GM18502 (cell line): ENCODE results near the gene CBLB.
"Not testable (repeated sequence)": the region's sequence is repeated elsewhere in the genome, so short reads cannot be mapped to it uniquely, and the experiment has no call there.

Experiments used
- ATAC-seq: cut with Tn5 transposase; IDR thresholded peaks from one replicate; pipeline ENCODE4 v1.9.1; 2021; ENCODE audit warnings: mild to moderate bottlenecking; ENCODE audit not compliant: unreplicated experiment, poor library complexity

Gene CBLB

DNA sequence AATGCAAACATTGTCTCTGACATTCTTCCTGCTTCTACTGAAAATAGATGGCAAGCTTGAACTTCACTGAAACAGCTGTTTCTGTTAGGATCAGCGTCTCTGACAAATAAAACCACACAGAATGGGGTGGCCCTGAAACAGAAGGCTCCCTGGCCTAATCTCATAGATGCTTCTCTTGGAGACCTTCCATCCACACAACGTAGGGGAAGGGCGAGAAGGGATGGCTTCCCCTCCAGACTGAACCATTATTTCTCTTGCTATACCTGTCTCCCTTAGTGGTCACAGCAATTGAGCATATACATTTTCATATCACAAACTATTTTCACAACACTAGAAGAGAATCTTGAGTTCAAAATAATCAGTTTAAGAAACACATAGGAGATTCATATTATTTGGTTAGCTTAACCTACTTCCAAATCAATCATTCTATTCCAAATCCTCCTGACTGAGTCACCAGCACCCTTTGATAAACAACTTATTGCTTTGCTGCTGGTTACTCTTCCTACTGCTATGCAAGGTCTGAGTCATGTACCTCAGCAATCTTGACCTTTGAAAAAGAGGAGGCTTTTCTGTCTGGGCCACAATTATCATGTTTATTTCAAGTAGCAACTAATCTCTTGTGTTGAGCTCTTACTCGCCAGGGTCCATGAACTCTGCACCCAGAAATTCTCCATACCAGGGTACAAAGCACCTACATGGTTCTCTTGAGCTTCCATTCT is 45.5 kb downstream of the CBLB start:
- ATAC-seq, result no peak

DNA sequence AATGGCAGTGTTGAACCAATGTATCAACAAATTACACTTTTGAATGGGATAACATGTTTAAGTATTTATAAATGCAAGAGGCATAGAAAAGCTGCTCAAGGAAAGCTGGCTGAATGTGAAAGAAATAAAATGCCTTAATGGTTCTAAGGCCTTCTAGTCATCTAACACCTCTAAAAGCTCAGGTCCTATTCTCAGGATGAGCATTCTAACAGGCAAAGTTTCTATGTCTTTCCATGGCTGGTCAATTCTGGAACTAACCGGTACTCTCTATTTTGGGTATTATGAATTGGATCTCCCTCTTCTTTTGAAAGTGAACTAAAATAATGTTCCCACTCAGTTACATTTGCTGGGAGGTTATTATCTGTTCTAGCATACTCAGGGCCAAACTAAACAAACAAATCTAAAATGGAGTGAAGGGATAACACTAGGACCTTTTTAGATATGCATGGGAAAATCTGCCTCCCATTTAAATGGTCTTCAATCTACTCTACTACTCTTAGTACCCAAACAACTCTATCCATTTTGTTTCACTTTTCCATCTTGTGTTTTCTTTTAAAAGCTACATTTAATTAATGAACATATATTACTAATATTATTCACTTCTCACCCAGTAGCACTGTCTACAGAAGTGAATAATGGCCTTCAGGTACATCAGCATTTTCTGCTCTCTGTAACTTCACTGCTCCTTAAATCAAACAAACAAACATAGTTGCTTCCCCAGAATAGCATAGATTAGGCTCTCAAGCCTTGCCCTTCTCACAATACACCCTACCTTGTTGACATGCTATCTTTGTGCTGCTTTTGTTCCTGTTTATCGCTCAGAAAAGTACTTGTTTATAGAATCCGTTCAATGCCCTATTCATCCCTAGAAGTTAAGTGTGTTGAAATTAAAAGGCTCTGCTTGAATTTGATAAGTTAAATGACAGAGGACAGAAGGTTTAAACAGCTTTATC is 46.4 kb downstream of the CBLB start:
- ATAC-seq, result peak; percentile 52

DNA sequence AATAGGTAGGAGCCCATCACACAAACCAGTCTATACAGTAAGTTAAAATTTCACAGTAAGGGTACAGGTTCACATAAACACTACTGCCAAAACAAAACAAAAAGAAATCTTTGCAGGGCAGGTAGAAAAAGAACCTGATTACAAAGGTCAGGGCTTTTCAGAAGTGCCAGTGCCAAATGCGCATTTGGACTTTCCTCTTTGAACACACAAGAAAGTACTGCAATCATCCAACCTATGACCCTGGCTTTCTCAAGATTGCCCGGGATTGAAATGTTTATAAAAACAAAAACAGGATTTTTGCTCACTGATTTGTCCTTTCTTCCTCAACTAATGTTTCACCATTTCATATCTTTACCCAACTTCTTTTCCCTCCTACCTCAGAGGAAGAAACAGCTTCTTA is 47.4 kb downstream of the CBLB start:
- ATAC-seq, result no peak

DNA sequence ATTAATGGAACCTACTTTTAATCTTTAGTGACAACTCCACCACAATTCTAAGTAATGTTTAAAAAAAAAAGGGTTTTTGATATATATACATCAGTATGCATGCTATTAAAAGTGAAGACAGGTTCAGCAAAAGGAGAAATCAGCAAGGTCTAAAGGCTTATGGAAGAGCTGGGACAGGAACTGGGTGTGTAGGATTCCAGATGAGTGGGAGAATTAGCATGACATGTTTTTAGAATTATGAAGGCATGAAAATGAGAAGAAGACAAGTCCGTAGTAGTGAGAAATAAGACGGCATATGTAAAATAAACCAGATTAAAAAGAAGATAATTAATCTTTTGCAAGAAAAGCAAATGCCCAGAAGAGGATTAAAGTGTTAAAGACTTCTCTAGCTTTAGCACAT is 52.0 kb downstream of the CBLB start:
- ATAC-seq, result no peak

DNA sequence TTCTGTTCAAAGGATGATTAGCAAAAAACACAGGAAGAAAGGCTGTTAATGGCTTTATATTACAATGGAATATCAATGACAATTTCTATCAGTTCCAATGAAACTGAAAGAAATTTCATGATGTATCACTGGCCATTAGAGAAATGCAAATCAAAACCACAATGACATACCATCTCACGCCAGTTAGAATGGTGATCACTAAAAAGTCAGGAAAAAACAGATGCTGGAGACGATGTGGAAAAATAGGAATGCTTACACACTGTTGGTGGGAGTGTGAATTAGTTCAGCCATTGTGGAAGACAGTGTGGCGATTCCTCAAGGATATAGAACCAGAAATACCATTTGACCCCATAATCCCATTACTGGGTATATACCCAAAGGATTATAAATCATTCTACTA is 53.5 kb downstream of the CBLB start:
- not testable (repeated sequence) for ATAC-seq

DNA sequence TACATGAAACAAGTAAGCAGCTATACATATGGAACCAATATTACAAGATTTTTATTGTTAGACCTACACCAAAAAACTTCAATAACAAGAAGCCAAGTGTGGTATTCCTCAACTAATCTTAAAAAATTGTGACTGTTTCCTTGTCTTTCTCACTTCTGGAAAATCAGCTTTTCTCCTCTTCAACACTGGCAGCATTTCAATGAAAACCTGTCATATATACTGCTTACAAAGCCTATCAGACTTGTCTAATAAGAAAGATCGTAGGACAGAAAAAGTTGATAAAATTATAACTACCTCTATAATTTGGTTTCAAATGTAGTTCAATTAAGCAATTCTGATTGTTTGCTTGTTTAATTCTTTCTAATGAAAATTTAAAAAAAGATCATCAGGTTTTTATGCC is 55.1 kb downstream of the CBLB start:
- no peak for ATAC-seq

DNA sequence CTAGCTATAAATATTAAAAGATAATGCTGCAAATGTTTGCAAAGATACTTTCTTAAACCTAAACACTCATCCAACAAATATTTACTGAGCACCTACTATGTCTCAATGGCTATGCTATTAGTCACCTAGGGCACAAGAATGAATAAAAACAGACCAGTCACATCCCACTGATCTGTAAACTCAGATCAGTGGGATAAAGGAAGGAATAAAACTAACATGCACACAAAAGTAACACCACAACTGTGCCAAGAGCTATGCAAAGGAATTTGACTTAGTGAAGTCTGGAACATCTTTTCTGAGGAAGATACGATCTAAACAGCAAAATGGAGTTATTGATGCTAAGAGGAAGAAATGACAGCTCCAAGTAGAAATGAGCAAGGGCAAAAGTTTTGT is 56.6 kb downstream of the CBLB start:
- ATAC-seq, result no peak

DNA sequence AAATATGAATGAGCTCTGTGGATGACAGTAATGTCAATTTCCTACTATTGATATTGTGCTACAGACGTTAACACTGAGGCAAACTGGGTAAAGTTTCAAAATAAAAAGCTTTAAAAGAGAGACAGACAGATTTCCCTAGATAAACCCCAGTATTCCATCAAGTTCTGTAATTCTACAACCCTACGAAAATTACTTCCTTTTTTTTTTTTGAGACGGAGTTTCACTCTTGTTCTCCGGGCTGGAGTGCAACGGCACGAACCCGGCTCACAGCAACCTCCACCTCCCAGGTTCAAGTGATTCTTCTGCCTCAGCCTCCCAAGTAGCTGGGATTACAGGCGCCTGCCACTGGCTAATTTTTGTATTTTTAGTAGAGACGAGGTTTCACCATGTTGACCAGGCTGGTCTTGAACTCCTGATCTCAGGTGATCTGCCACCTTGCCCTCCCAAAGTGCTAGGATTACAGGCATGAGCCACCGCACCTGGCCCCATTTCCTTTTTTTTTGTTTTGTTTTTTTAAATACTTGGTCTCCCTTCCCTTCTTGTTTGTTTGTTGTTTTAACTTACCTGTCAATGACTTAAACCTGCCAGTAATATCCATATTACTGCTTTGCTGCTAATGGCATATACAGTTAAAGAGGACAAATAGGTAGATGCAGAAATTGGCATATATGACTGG is 57.2 kb downstream of the CBLB start:
- no peak for ATAC-seq

DNA sequence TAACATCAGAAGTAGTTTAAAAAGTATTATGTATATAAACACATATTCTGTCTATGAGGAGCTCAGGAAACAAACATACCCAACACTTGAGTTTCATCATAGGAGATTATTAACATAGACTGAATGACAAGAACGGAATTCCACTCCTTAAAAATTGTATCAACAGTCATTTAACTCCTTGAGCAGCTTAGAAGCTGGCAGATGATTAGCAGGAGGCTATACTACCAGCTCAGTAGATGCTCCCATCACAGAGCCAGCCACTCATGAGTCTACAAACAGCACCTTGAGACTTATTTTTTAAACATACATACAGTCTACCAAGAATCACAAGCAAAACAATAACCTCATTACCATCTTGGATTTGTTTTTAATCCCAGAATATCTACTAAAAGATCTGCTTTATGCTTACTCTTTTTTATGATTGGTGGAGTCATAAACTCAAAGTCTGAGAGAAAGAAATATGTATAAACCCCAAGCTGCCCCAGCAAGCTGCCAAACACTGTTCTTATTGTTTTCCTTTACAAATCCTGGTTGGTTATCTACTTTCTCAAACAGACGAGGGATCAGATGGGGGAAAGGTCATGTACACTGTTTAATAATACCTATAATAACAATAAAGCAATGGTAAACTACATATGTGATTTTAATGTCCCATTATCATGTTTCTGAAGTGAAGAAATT is 59.5 kb downstream of the CBLB start:
- ATAC-seq, result no peak

DNA sequence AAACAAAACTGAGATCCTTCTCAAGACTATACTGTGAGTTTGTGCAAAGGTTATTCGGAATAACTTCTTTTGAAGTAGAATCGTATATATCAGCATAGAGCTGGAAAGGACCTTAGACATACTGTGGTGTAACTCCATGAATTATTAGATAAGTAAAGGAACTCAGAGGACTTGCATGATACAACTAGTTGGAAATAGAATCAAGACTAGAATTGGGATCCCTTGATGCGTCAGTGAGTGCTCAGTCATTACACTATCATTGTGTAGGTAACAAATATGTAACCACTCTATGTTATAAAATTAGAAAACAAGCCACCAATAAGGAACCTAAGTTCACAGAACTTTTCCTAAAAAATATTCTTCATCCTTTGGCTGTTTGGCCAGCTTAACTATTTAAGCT is 61.1 kb downstream of the CBLB start:
- ATAC-seq, result no peak

DNA sequence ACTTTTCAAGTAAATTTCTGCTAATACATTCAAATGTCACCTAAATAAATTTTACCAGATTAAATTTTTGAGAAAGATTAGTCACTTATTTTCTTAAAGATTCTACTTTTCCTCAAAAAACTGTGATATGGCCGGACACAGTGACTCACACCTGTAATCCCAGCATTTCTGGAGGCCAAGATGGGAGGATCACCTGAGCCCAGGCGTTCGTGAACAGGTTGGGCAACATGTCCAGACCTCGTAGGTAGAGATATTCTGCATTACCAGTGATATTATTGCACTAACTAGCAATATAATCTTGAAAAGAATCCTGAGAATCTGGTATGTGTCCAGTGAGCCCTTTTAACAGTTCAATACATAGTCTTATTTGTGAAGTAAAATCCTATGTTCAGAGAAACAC is 61.7 kb downstream of the CBLB start:
- ATAC-seq, result no peak

DNA sequence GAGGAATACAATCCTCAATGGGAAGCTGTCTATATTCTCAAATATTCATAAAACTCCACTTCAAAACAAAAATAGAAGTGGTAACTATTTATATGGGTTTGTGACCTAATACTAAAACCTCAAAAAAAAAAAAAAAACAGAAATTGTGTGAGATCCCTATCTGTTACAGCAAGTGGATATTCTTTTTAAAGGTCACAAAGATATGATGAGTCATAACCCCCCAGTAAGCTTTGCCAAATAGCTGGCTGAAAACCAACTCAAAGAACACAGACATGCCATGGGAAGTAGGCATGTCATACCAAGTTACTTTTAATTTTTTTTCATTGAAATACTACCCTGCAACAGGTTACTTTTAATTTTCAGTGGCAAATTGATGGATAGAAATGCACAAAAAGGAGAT is 62.5 kb downstream of the CBLB start:
- no peak for ATAC-seq

DNA sequence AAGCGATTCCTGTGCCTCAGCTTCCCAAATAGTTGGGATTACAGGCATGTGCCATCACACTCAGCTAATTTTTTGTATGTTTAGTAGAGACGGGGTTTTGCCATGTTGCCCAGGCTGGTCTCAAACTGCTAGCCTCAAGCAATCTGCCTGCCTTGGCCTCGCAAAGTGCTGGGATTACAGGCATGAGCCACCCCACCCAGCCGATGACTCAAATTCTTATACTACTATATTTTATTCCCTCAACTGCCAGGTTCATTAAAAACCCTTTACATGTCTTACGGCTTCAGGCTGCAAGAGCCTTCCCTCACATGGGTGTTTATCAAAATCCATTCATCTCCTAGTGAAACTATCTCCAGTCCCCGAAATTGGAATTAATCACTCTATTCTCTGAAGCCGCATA is 63.4 kb downstream of the CBLB start:
- ATAC-seq, result no peak

DNA sequence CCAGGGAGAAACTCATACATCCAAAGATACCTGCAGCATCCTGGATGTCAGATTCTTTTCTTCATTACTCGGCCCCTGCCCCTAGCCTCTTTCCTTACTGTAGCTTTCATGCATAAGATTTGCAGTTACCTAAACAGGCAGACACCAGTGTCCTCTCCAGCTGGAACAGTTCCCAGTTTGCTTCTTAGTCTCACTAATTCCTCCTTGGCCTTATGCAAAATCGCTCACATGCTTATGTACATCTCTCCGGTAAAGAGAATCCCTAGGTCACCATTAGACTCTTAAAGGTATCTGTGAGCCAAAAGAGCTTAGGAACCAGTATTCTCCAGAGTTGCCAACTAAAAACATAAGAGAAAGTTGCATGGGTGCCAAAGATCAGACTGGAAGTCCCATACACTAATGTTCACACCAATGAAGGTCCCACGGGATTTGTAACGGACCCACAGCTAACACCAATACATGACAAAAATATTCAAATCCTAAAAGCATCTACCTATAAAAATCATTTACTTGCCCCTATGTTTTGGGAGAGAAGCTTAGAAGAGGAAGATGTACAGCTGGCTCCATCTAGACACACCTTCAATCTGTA is 66.6 kb downstream of the CBLB start:
- no peak for ATAC-seq

DNA sequence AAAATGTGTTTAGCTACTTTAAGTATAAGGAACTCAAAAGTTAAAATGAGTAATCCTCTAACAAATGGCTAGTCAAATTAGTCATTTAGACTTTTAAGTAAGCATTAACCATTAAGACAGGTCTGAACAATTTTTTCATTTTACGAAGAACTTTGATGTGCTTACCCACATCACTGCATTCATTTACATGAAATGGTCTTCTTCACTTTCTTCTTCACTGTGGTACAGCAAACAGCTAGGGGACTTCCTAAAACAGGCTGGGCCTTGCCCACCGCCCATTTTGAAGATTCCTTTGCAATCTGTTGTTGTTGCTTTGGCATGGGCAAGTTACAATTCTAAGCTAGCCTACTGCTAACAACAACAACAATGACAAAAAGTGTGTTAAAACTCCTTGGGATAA is 67.4 kb downstream of the CBLB start:
- no peak for ATAC-seq

DNA sequence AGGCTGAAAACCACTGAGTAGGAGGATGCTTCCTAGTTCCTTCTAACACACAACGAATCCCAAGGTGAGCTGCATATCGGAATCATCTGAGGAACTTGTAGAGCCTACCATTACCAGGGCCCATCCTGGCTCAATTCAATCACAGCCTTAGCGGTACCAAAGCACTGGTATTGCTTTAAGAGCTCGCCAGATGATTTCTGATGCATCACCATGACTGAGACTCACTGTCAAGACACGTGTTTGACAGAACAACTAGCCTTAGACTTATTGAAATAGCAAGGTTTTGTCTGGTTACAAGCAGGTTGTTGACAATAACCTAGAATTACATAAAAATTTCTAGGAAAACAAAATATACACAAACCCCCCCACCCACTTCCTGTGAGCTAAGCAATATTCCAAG is 68.5 kb downstream of the CBLB start:
- no peak for ATAC-seq

DNA sequence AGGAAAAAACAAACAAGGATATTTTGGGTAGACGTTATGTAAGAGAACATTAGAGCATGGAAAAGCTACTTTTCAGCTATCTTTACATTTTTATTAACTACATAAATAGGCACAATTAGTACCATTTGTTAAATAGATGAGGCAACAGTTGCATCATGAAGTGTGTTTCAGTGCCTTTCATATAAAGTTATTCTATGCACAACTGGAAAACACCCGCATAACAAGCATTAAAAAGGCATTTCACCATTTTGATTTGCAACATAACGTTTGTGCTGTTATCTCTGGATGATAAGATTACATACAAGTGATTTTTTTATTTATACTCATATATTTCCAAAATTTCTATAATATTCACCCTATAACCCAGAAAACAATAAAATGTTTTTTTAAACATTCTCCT is 69.5 kb downstream of the CBLB start:
- ATAC-seq, result no peak

DNA sequence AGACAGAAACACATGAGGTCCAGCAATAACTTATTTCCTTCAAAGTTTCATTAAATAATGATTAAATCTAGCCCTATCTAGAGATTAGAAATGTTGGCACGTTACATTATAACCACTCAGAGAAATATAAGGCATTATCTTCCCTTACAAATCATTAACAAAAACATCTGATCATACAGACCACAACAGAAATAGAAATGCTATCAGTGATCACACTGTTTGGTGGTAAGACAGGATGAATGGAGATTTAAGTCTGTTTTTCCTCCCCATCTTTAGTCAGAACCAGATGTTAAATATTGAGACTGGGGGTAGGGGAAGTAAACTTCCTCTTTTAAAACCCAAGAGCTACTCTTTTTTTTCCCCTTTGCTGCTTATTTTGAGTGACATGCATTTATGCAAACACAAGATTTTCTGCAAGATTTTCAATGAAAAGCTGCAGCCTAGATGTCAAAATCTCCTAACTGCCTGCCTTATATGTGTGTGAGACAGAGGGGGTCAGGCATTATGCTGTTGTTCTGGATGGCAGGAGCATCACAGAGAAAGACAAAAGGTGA is 70.4 kb downstream of the CBLB start:
- ATAC-seq, result peak; percentile 83

DNA sequence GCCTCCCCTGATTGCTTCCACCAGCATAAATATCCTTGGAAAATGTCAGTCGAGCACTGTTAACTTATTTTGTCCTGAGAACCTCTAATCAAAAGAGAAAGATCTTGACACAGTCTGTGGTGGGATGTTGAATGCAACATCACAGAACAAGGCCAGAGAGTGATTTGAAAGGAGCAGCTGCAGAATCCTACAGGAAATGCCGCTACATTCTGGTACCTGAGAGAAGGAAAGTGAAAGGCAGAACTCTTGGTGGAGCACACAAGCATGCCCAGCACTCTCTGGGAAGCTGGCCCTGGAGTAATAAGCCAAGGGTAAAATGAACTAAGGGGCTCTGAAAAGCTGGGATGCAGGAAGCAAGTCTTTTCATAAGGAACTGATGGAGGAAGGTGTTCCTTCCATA is 75.8 kb downstream of the CBLB start:
- ATAC-seq, result no peak
